SK-N-SH (cell line): ENCODE results near the gene RSAD2. TPM values are rescaled to one million over a fixed set of nuclear protein-coding genes. Genes with fewer than 3 reads are reported as not detected.

Source experiments
- CTCF ChIA-PET: fragments of 300-600, 350-600 bp; formaldehyde crosslinking; extraction: SDS; loops from one replicate; lab custom pipeline; 2021; lab: Yijun Ruan, JAX
- POLR2A ChIA-PET: fragments of 350-600 bp; sonication (Branson Sonifier 250); formaldehyde crosslinking; extraction: SDS; loops from one replicate; lab custom pipeline; 2020; ENCODE audit warnings: antibody characterized with exemption, inconsistent platforms; lab: Yijun Ruan, JAX
- DNase-seq: peaks from one replicate; pipeline ENCODE4 v3.0.0; 2012
- H2AFZ ChIP-seq: fragments of 200-600 bp; sonication (generic); 2 replicates; pipeline ENCODE4 v1.8.1; 2016; ENCODE audit warnings: antibody characterized with exemption, mild to moderate bottlenecking, low read depth
- H3F3A ChIP-seq: fragments of 200-600 bp; sonication (generic); replicated peaks from 2 replicates; pipeline ENCODE3; 2016; ENCODE audit warnings: antibody characterized with exemption, mild to moderate bottlenecking; ENCODE audit not compliant: insufficient read depth
- H3K27ac ChIP-seq, 2 experiments: fragments of 200-500 bp in 1 of 2; fragments of 200-600 bp in 1 of 2; sonication (Bioruptor generic) in 1 of 2; sonication (generic), shearing (Covaris generic) in 1 of 2; 2 replicates each; pipeline versions ENCODE4 v1.5.1 to v1.6.1; 2014 to 2016; ENCODE audit warnings: low read depth in 2 of 2, inconsistent platforms in 1 of 2, low read length in 1 of 2, mild to moderate bottlenecking in 1 of 2, mixed read lengths in 1 of 2
- H3K27me3 ChIP-seq: fragments of 200-600 bp; sonication (generic), shearing (Covaris generic); 2 replicates; pipeline ENCODE4 v1.6.1; 2016; ENCODE audit warnings: mixed run types; ENCODE audit not compliant: insufficient read depth
- H3K36me3 ChIP-seq, 2 experiments: fragments of 200-500 bp in 1 of 2; fragments of 200-600 bp in 1 of 2; sonication (Bioruptor generic) in 1 of 2; sonication (generic) in 1 of 2; replicated peaks in 1 of 2; 2 replicates each; pipeline versions ENCODE3 to v1.5.1; 2014 to 2016; ENCODE audit warnings: low read length in 1 of 2, mild to moderate bottlenecking in 1 of 2; ENCODE audit not compliant: insufficient read depth in 2 of 2, control insufficient read depth in 1 of 2
- H3K4me1 ChIP-seq, 2 experiments: fragments of 200-500 bp in 1 of 2; fragments of 200-600 bp in 1 of 2; sonication (Bioruptor generic) in 1 of 2; sonication (generic), shearing (Covaris generic) in 1 of 2; 2 replicates each; pipeline versions ENCODE4 v1.5.1 to v1.6.1; 2014 to 2016; ENCODE audit warnings: low read depth in 1 of 2, low read length in 1 of 2, mixed run types in 1 of 2; ENCODE audit not compliant: insufficient read depth in 2 of 2, control insufficient read depth in 1 of 2
- H3K4me2 ChIP-seq: fragments of 200-600 bp; sonication (generic), shearing (Covaris generic); 2 replicates; pipeline ENCODE4 v1.6.1; 2017; ENCODE audit warnings: mixed run types
- H3K4me3 ChIP-seq, 2 experiments: fragments of 200-500 bp in 1 of 2; fragments of 200-600 bp in 1 of 2; sonication (Bioruptor generic) in 1 of 2; sonication (generic), shearing (Covaris generic) in 1 of 2; 2 replicates each; pipeline versions ENCODE4 v1.5.1 to v1.8.1; 2014 to 2016; ENCODE audit warnings: low read depth in 2 of 2, inconsistent platforms in 1 of 2, low read length in 1 of 2, mild to moderate bottlenecking in 1 of 2, mixed read lengths in 1 of 2, moderate library complexity in 1 of 2
- H3K79me2 ChIP-seq: fragments of 200-600 bp; sonication (generic); 2 replicates; pipeline ENCODE4 v1.8.1; 2017; ENCODE audit warnings: mild to moderate bottlenecking; ENCODE audit not compliant: insufficient read depth
- H3K9ac ChIP-seq: fragments of 200-600 bp; sonication (generic); 2 replicates; pipeline ENCODE4 v1.6.1; 2017; ENCODE audit warnings: mixed run types
- H3K9me2 ChIP-seq: fragments of 200-600 bp; sonication (generic); 2 replicates; pipeline ENCODE4 v1.6.1; 2017; ENCODE audit warnings: mixed run types
- H3K9me3 ChIP-seq: fragments of 200-600 bp; sonication (generic); 2 replicates; pipeline ENCODE4 v1.6.1; 2017; ENCODE audit warnings: mixed run types, mild to moderate bottlenecking, moderate library complexity
- H4K20me1 ChIP-seq: fragments of 200-600 bp; sonication (generic); 2 replicates; pipeline ENCODE4 v1.6.1; 2017; ENCODE audit warnings: mild to moderate bottlenecking, mixed run types; ENCODE audit not compliant: insufficient read depth
- CTCF ChIP-seq: fragments of 200-600 bp; sonication (generic); IDR thresholded peaks from 2 replicates; pipeline ENCODE4 v1.6.1; 2017; ENCODE audit warnings: antibody characterized with exemption, mild to moderate bottlenecking, moderate library complexity
- EP300 ChIP-seq, 2 experiments: IDR thresholded peaks; 2 replicates each; pipeline versions ENCODE4 v1.4.0 to v1.6.1; 2012; ENCODE audit warnings: borderline replicate concordance in 1 of 2, low read depth in 1 of 2, low read length in 1 of 2
- EZH2phosphoT487 ChIP-seq: fragments of 200-600 bp; sonication (generic); IDR thresholded peaks from 2 replicates; pipeline ENCODE4 v1.6.1; 2017; ENCODE audit warnings: low read depth, mixed run types, mild to moderate bottlenecking, antibody characterized with exemption, moderate library complexity, borderline replicate concordance
- FOSL2 ChIP-seq: IDR thresholded peaks from 2 replicates; pipeline ENCODE4 v1.4.0; 2012; ENCODE audit warnings: low read depth, mild to moderate bottlenecking, moderate library complexity, borderline replicate concordance
- GABPA ChIP-seq: IDR thresholded peaks from 2 replicates; pipeline ENCODE4 v1.4.0; 2012; ENCODE audit warnings: low read depth, mild to moderate bottlenecking
- GATA2 ChIP-seq: sonication (generic); formaldehyde crosslinking; IDR thresholded peaks from 2 replicates; pipeline ENCODE4 v1.5.0; 2020; ENCODE audit warnings: mild to moderate bottlenecking, missing genetic modification reagents
- IRF3 ChIP-seq: fragments of 150-350 bp; IDR thresholded peaks from 2 replicates; pipeline ENCODE4 v1.6.1; 2016; ENCODE audit warnings: mild to moderate bottlenecking, low read depth, low read length
- JUND ChIP-seq: IDR thresholded peaks from 2 replicates; pipeline ENCODE4 v1.4.0; 2012
- MAX ChIP-seq: IDR thresholded peaks from 2 replicates; pipeline ENCODE4 v1.4.0; 2012; ENCODE audit warnings: low read depth
- MEF2A ChIP-seq: IDR thresholded peaks from 2 replicates; pipeline ENCODE4 v1.4.0; 2012; ENCODE audit warnings: low read depth, borderline replicate concordance
- MXI1 ChIP-seq: IDR thresholded peaks from 2 replicates; pipeline ENCODE4 v1.6.1; 2012; ENCODE audit warnings: mild to moderate bottlenecking, low read depth, low read length, improper control_type of control experiment
- NFIC ChIP-seq: IDR thresholded peaks from 2 replicates; pipeline ENCODE4 v1.4.0; 2012; ENCODE audit warnings: borderline replicate concordance
- NRF1 ChIP-seq: IDR thresholded peaks from 2 replicates; pipeline ENCODE4 v1.6.1; 2012; ENCODE audit warnings: low read depth, mild to moderate bottlenecking, low read length
- RAD21 ChIP-seq: IDR thresholded peaks from 2 replicates; pipeline ENCODE4 v1.6.1; 2012; ENCODE audit warnings: mild to moderate bottlenecking, low read length
- RCOR1 ChIP-seq: fragments of 150-350 bp; IDR thresholded peaks from 2 replicates; pipeline ENCODE4 v1.6.1; 2017; ENCODE audit warnings: antibody characterized with exemption, low read length
- RFX5 ChIP-seq: IDR thresholded peaks from 2 replicates; pipeline ENCODE4 v1.6.1; 2012; ENCODE audit warnings: mild to moderate bottlenecking, improper control_type of control experiment, low read length
- RXRA ChIP-seq: IDR thresholded peaks from 2 replicates; pipeline ENCODE4 v1.4.0; 2012; ENCODE audit warnings: low read depth, mild to moderate bottlenecking, borderline replicate concordance
- SIN3A ChIP-seq: IDR thresholded peaks from 2 replicates; pipeline ENCODE4 v1.6.1; 2012; ENCODE audit warnings: low read depth, mild to moderate bottlenecking, low read length, moderate library complexity, borderline replicate concordance
- TAF1 ChIP-seq: IDR thresholded peaks from 2 replicates; pipeline ENCODE4 v1.6.1; 2012; ENCODE audit warnings: low read depth, mild to moderate bottlenecking, low read length, moderate library complexity, borderline replicate concordance
- TEAD4 ChIP-seq: IDR thresholded peaks from 2 replicates; pipeline ENCODE4 v1.4.0; 2012; ENCODE audit warnings: mild to moderate bottlenecking, borderline replicate concordance; ENCODE audit not compliant: insufficient read depth
- YY1 ChIP-seq: IDR thresholded peaks from 2 replicates; pipeline ENCODE4 v1.4.0; 2012; ENCODE audit warnings: low read depth, mild to moderate bottlenecking
- ZBTB33 ChIP-seq: IDR thresholded peaks from 2 replicates; pipeline ENCODE4 v1.4.0; 2012; ENCODE audit warnings: low read depth, borderline replicate concordance
- WGBS: methylation state at CpG from one replicate; pipeline ENCODE4 v1.1.6; 2017; ENCODE audit warnings: low lambda C conversion rate; 5-methylcytosine and 5-hydroxymethylcytosine counted together
- polyA plus RNA-seq, 3 experiments: library from polyadenylated mRNA; depleted of rRNA; stranded (reverse); fragments of >200 nt; gene quantifications; 2 replicates each; pipeline ENCODE4 v1.2.3, GENCODE V29; 2012

Gene RSAD2
- polyA plus RNA-seq, 1 of the 3 experiments (the other 2 are of a cell fraction), result 0.35 TPM

GRCh38 chr2:6941299-6942046, 63.9 kb downstream of the RSAD2 start:
- Histone ChIP-seq H2AFZ (no peak overlapping the region), H3K4me2 (no peak overlapping the region), H3K4me1 (peaks cover 0 to 21% of the 10 kb centered on the region in 2 experiments; a peak in 3 of 4 replicates), H3K27ac (peak overlapping the region in 1 of 2 experiments; percentile 31; a peak in 1 of 4 replicates), H3K9me2 (no peaks in the 10 kb centered on the region), H3K9ac (no peak overlapping the region), H3K4me3 (no peak overlapping the region), H3K36me3 (peaks cover 3 to 36% of the 10 kb centered on the region in 2 experiments), H3K79me2 (peaks cover 15% of the 10 kb centered on the region), H3K27me3 (no peaks in the 10 kb centered on the region), H3K9me3 (no peaks in the 10 kb centered on the region), H4K20me1 (peaks cover 11% of the 10 kb centered on the region), H3F3A (peaks cover 5% of the 10 kb centered on the region)
- ChIA-PET CTCF (interaction anchor here (1.0 kb wide), 1 partner anchor 9 kb away, joined by 3 read pairs; no protein-coding TSS in a partner anchor), POLR2A (no interaction called here)
- no peak for TF ChIP-seq JUND
- TF ChIP-seq MXI1, result no peak
- TF ChIP-seq NRF1, result no peak
- no peak for TF ChIP-seq RFX5
- TF ChIP-seq SIN3A, result no peak
- no peak for TF ChIP-seq RAD21
- TF ChIP-seq RXRA, result no peak
- no peak for TF ChIP-seq EP300 (IDR thresholded peaks at IDR 0.05; ENCODE audit: borderline replicate concordance in 1 of 2, low read depth in 1 of 2, low read length in 1 of 2)
- no peak for TF ChIP-seq IRF3
- TF ChIP-seq MEF2A, result no peak
- no peak for TF ChIP-seq MAX
- TF ChIP-seq RCOR1, result no peak
- WGBS, result 94% methylated on average over 10 of the region's 10 CpGs
- DNase-seq, result no peak

GRCh38 chr2:6942848-6943247, 65.3 kb downstream of the RSAD2 start:
- POLR2A ChIA-PET, result no interaction called here
- TF ChIP-seq NFIC, result no peak
- no peak for TF ChIP-seq TAF1
- no peak for TF ChIP-seq ZBTB33
- no peak for TF ChIP-seq EZH2phosphoT487
- TF ChIP-seq GATA2 (CRISPR knock-in tag), result no peak
- no peak for TF ChIP-seq TEAD4
- no peak for TF ChIP-seq FOSL2
- no peak for TF ChIP-seq EP300 (IDR thresholded peaks at IDR 0.05; ENCODE audit: borderline replicate concordance in 1 of 2, low read depth in 1 of 2, low read length in 1 of 2)
- no peak for TF ChIP-seq GABPA
- TF ChIP-seq CTCF, result no peak
- no peak for TF ChIP-seq YY1

More at GRCh38 chr2:6942848-6943247, 65.3 kb downstream of the RSAD2 start:
- no peak overlapping the region for H2AFZ ChIP-seq
- H3K27me3 ChIP-seq, result no peaks in the 10 kb centered on the region
- WGBS, result 95% methylated on average over 8 of the region's 8 CpGs
- peaks cover 5% of the 10 kb centered on the region for H3F3A ChIP-seq
- CTCF ChIA-PET, result interaction anchor here (0.9 to 1.0 kb wide), 2 partner anchors 11 to 27 kb away, joined by 3 read pairs; no protein-coding TSS in a partner anchor
- peaks cover 2% of the 10 kb centered on the region for H4K20me1 ChIP-seq
- H3K9me3 ChIP-seq, result no peaks in the 10 kb centered on the region
- no peak overlapping the region for H3K4me2 ChIP-seq
- H3K9ac ChIP-seq, result no peak overlapping the region
- H3K4me1 ChIP-seq, result peaks cover 0 to 12% of the 10 kb centered on the region in 2 experiments; a peak in 3 of 4 replicates
- DNase-seq, result no peak
- no peak overlapping the region for H3K27ac ChIP-seq
- H3K36me3 ChIP-seq, result peaks cover 3 to 39% of the 10 kb centered on the region in 2 experiments
- no peaks in the 10 kb centered on the region for H3K9me2 ChIP-seq
- no peak overlapping the region for H3K4me3 ChIP-seq
- H3K79me2 ChIP-seq, result peaks cover 4% of the 10 kb centered on the region
